Ovary (tissue), 9 donors: ENCODE data around the gene COL17A1. TPM values are rescaled to one million over a fixed set of nuclear protein-coding genes. Genes with fewer than 3 reads are reported as not detected.
A peak's percentile ranks its signal among the peaks of the same experiment; 100 is the strongest.

Source experiments
- DNase-seq, 5 donors: peaks; one replicate each; pipeline ENCODE4 v3.0.0-alpha.2; 2019 to 2020
- H3K27ac ChIP-seq, 2 donors: fragments of 200-600 bp; one replicate each; pipeline versions ENCODE4 v1.5.1 to v1.8.0; 2019 to 2022
- H3K27me3 ChIP-seq: fragments of 200-600 bp; one replicate; pipeline ENCODE4 v1.8.0; 2022
- H3K36me3 ChIP-seq: fragments of 200-600 bp; sonication (generic); one replicate; pipeline ENCODE4 v1.5.1; 2019
- H3K4me1 ChIP-seq: one replicate; pipeline ENCODE4 v1.8.1; 2013; ENCODE audit warnings: mild to moderate bottlenecking, moderate library complexity; ENCODE audit not compliant: insufficient read depth
- H3K4me3 ChIP-seq: fragments of 200-600 bp; sonication (generic); one replicate; pipeline ENCODE4 v1.5.1; 2017
- H3K9me3 ChIP-seq, 2 donors: fragments of 200-600 bp in 1 of 2; sonication (generic) in 1 of 2; one replicate each; pipeline versions ENCODE4 v1.5.1 to v1.8.1; 2013 to 2019; ENCODE audit warnings: mild to moderate bottlenecking in 1 of 2, moderate library complexity in 1 of 2
- CTCF ChIP-seq, 3 donors: fragments of 450-650 bp in 2 of 3; fragments of 200-600 bp in 1 of 3; IDR thresholded peaks; one replicate each; pipeline versions ENCODE4 v1.5.1 to v1.8.0; 2016 to 2022; ENCODE audit warnings: antibody characterized with exemption in 3 of 3, mild to moderate bottlenecking in 1 of 3
- EP300 ChIP-seq: sonication (generic); formaldehyde crosslinking; IDR thresholded peaks from one replicate; pipeline ENCODE4 v1.6.1; 2017; ENCODE audit warnings: antibody characterized with exemption
- POLR2A ChIP-seq: fragments of 450-650 bp; IDR thresholded peaks from one replicate; pipeline ENCODE4 v1.6.1; 2017; ENCODE audit warnings: antibody characterized with exemption, mild to moderate bottlenecking, moderate library complexity
- WGBS, 3 donors: extraction: QIAGEN DNeasy Blood & Tissue Kit in 1 of 3; methylation state at CpG; one replicate each; pipeline versions ENCODE4 v1.1.5 to v1.1.7; 2013 to 2017; 5-methylcytosine and 5-hydroxymethylcytosine counted together
- intact Hi-C, 4 donors: fragments of 100-400 bp; cut with DNase I; formaldehyde crosslinking; loops; one replicate each; pipeline versions ENCODE4 v1.11.0 to v1.15.1; 2022 to 2023
- polyA plus RNA-seq, 2 donors: library from polyadenylated mRNA; stranded (reverse); fragments of 200-250 nt in 1 of 2; fragments of 350-450 nt in 1 of 2; fragmentation: Illumina TruSeq in 1 of 2; extraction: RNeasy Lipid Tissue Mini Kit (QIAGEN cat#74804) in 1 of 2; gene quantifications; one replicate each; pipeline ENCODE4 v1.2.3, GENCODE V29; 2013 to 2014
- total RNA-seq, 7 donors: library from RNA; depleted of rRNA in 2 of 7; stranded (reverse); fragments of >200 nt in 2 of 7; fragmentation: NEBNext Ultra II Directional in 3 of 7; extraction: Animal tissue kit (Norgen Biotek cat#: 25700) in 3 of 7; gene quantifications; one replicate each; pipeline versions ENCODE4 v1.1.0 to v1.2.4, GENCODE V29; 2016 to 2023
- donor health status: DM: no; HTN: no; CAD: no; lungs with moderate emphysema.
- donor health status: DM: no; HTN: no; CAD: no.
- donor health status: Bipolar disorder and iron deficiency.
- donor health status: DM: yes; HTN: yes; CAD: no.
- donor health status: DM: no; HTN: no; CAD: no.
- donor health status: DM: yes; HTN: yes; CAD: no.

Gene COL17A1
- total and polyA plus RNA-seq, 9 donors: 0.17 to 0.90 (median 0.46) TPM; not detected in 2

GRCh38 chr10:104120512-104120902, 34.8 kb upstream of the COL17A1 start:
- TF ChIP-seq CTCF (IDR thresholded peaks at IDR 0.05) (no peak), POLR2A (no peak), EP300 (no peak)
- Histone ChIP-seq H3K36me3 (no peaks in the 10 kb centered on the region), H3K27me3 (no peaks in the 10 kb centered on the region), H3K9me3 (no peaks in the 10 kb centered on the region), H3K27ac (peak overlapping the region; percentile 84 to 99), H3K4me1 (peaks cover 2% of the 10 kb centered on the region), H3K4me3 (peak overlapping the region; percentile 80)
- intact Hi-C loops: loop anchor here (5.0 to 10.0 kb wide), 3 partner anchors 153 to 236 kb away; partner anchors contain the start of gene SLK (in 1 of the 4)
- WGBS, 3 donors: 18 to 27% (median 22%) methylated on average over 2 of the region's 2 CpGs
- no peak for DNase-seq

GRCh38 chr10:104119996-104120395, 34.3 kb upstream of the COL17A1 start:
- H3K4me1 ChIP-seq: peaks cover 2% of the 10 kb centered on the region
- H3K27ac ChIP-seq: peak overlapping the region in 1 of 2 donors; percentile 99
- TF ChIP-seq EP300 (no peak), POLR2A (no peak), CTCF (IDR thresholded peaks at IDR 0.05) (no peak)
- no peaks in the 10 kb centered on the region for H3K27me3 ChIP-seq
- H3K9me3 ChIP-seq: no peaks in the 10 kb centered on the region
- intact Hi-C loops: loop anchor here (5.0 to 10.0 kb wide), 3 partner anchors 153 to 235 kb away; partner anchors contain the start of gene SLK (in 1 of the 4)
- no peak overlapping the region for H3K4me3 ChIP-seq
- no peaks in the 10 kb centered on the region for H3K36me3 ChIP-seq
- DNase-seq: no peak
- 6 to 20% (median 9%) methylated on average over 3 of the region's 3 CpGs for WGBS, 3 donors

- Histone ChIP-seq H3K9me3 (no peaks in the 10 kb centered on the region), H3K4me1 (peaks cover 2% of the 10 kb centered on the region), H3K4me3 (no peak overlapping the region), H3K27ac (no peak overlapping the region), H3K36me3 (no peaks in the 10 kb centered on the region), H3K27me3 (no peaks in the 10 kb centered on the region)
- WGBS, 3 donors: 93 to 95% (median 94%) methylated on average over 4 of the region's 4 CpGs
- TF ChIP-seq POLR2A (no peak), CTCF (IDR thresholded peaks at IDR 0.05) (no peak), EP300 (no peak)
- intact Hi-C loops: no loop called here
- DNase-seq: no peak
These were observed 32.2 kb upstream of the COL17A1 start for GRCh38 chr10:104117839-104118323.

GRCh38 chr10:104113376-104113956, 27.8 kb upstream of the COL17A1 start:
- H3K27ac ChIP-seq: no peak overlapping the region
- 10 to 30% (median 18%) methylated on average over 1 of the region's 1 CpG for WGBS, 3 donors
- no peak overlapping the region for H3K4me3 ChIP-seq
- no peak for DNase-seq
- intact Hi-C loops: no loop called here
- no peaks in the 10 kb centered on the region for H3K27me3 ChIP-seq
- H3K9me3 ChIP-seq: no peaks in the 10 kb centered on the region
- TF ChIP-seq EP300 (no peak), CTCF (IDR thresholded peaks at IDR 0.05) (no peak), POLR2A (no peak)
- no peaks in the 10 kb centered on the region for H3K4me1 ChIP-seq
- no peaks in the 10 kb centered on the region for H3K36me3 ChIP-seq
